ENCODE results near the gene HIVEP2. TPM values are rescaled to one million over a fixed set of nuclear protein-coding genes. Genes with fewer than 3 reads are reported as not detected.
A peak's percentile ranks its signal among the peaks of the same experiment; 100 is the strongest.

The HIVEP2 gene
- polyA plus RNA-seq, 3 donors from 2014 or later = 0.13 to 4.6 (median 1.5) TPM

DNA sequence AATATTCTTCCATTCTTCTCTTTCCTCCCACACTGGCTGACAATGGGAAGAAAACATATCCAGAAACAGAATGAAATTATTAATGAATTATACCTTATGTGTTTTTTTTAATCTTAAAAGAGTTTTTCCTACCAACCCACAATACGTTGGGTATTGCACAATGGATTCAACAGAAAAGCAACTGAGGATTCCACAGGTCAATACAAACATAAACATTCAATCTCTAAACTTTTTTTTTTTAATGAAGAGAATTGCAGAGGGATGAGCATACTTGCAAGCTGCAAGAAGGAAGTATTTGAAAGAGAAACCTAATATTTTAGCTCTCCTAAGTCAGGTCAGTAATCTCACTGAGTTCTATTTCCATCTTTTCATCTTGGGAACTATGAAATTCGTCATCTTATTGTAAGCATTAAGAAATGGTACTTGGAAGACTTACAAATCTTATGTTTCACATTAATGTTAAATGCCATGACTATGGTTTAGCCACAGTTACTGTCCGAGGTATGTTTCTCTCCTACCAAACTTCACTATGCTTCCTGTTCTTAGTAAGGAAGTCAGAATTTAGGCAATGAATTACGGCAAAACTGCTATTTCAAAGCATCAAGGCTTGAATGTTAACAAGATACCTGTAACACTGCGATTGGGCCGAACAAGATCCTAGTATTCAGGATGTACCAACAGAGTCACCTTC is 100.8 kb downstream of the HIVEP2 start:
- no peaks in the 10 kb centered on the region for H3K27me3 Mint-ChIP-seq (ENCODE audit: low read depth in 3 of 3)
- no peaks in the 10 kb centered on the region for H3K9me3 Mint-ChIP-seq
- H3K4me1 Mint-ChIP-seq = peaks cover 50 to 61% of the 10 kb centered on the region in 2 donors
- no peaks in the 10 kb centered on the region for H3K36me3 Mint-ChIP-seq
- H3K4me3 Mint-ChIP-seq = peak overlapping the region; percentile 57 to 95 (median 85)
- peak overlapping the region; percentile 3 to 92 (median 77) for H3K27ac Mint-ChIP-seq
- DNase-seq = no peak

DNA sequence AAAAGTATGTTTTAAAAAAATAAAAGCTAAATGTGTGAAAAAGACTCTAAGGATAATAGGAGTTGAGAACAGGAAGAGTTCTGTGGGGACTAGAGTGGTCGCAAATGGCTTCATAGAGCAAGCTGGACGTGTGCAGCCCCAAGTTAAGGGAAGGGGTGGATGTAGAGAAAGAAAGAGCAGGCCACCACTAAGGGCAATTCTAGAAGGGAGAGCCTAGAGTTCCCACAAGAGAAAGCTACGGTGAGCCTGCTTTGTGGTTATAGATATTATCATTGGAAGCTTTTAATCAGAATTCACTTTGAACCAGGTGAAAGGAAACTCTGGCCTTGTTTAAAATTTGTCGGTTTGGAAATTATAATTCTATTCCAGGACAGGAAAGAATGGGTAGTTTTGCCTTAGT is 101.6 kb downstream of the HIVEP2 start:
- DNase-seq = no peak
- Mint-ChIP-seq H3K9me3 (no peaks in the 10 kb centered on the region), H3K27me3 (ENCODE audit: low read depth in 3 of 3) (no peaks in the 10 kb centered on the region), H3K36me3 (no peaks in the 10 kb centered on the region), H3K4me3 (peak overlapping the region; percentile 82 to 95 (median 83)), H3K4me1 (peaks cover 50 to 56% of the 10 kb centered on the region in 2 donors), H3K27ac (peak overlapping the region; percentile 83 to 97 (median 90))

DNA sequence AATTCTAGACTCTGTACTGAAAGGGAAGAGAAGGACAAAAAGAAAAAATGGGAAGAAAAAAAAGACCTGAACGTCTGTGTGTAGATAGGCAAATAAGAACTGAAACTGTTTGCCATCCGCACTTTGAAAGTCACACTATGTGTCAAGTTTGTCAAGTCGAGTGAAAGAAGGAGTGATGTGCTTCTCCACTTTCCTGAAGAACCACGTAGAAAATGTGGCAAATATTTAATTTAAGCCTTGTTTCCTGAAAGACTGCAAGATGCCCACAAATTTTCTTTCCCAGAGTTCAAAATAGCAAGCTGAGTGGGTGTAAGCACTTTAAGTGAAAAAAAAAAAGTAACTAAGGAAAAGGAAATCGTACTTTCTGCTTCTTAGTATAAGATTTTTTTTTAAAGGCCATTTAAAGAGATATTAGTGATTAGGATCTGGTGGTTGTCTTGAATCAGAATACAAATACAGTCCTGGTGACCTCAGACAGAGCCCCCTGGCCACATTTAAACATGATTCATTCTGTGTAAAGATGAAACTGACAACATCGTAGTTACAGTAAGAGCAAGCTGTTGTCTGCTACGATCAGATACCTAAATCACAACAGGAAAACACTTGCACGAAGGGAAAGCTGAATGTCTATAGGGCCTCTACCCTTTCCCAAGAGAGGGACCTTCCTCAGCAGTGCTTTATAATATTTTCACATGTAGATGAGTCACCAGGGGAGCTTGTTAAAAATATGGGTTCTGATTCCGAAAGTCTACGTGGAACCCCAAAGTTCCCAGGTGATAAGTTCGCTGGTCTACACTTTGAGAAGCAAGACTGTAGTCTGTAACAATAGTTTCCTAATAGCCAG is 102.3 kb downstream of the HIVEP2 start:
- Mint-ChIP-seq H3K36me3 (no peaks in the 10 kb centered on the region), H3K27ac (peak overlapping the region; percentile 83 to 97 (median 90)), H3K27me3 (ENCODE audit: low read depth in 3 of 3) (no peaks in the 10 kb centered on the region), H3K4me3 (peak overlapping the region; percentile 82 to 95 (median 83)), H3K4me1 (peaks cover 50 to 59% of the 10 kb centered on the region in 2 donors), H3K9me3 (no peaks in the 10 kb centered on the region)
- peak in 1 of 3 donors; percentile 28 for DNase-seq

DNA sequence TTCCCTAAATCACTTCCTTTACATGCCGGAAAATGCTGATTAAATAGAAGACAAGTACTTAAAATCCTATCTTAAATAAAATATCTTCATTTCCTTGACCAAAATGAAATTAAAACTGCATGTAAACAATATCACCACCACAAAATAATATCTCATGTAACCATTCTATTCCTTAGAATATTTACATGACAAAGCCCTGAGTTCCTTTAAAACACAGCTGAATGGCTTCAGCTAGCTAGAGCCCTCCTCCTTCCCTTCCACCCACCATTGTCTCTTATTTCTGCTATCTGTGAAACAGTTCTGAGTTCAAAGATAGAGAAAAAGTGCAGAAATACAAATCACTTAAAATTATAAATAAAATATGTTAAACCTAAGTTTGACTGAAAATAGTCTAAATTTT is 103.1 kb downstream of the HIVEP2 start:
- peak overlapping the region; percentile 82 to 95 (median 83) for H3K4me3 Mint-ChIP-seq
- peak overlapping the region; percentile 83 to 97 (median 90) for H3K27ac Mint-ChIP-seq
- H3K4me1 Mint-ChIP-seq = peaks cover 50 to 61% of the 10 kb centered on the region in 2 donors
- no peak for DNase-seq
- no peaks in the 10 kb centered on the region for H3K36me3 Mint-ChIP-seq
- H3K27me3 Mint-ChIP-seq (ENCODE audit: low read depth in 3 of 3) = no peaks in the 10 kb centered on the region
- H3K9me3 Mint-ChIP-seq = no peaks in the 10 kb centered on the region

- Mint-ChIP-seq H3K4me3 (no peak overlapping the region), H3K27ac (peak overlapping the region in 1 of 6 donors; percentile 46), H3K9me3 (no peaks in the 10 kb centered on the region), H3K36me3 (peaks cover 0 to 8% (median 5%) of the 10 kb centered on the region in 3 donors), H3K4me1 (peaks cover 31 to 39% of the 10 kb centered on the region in 2 donors), H3K27me3 (ENCODE audit: low read depth in 3 of 3) (no peaks in the 10 kb centered on the region)
- no peak for DNase-seq
These were observed 105.3 kb downstream of the HIVEP2 start for GRCh38 chr6:142839686-142840040.

GRCh38 chr6:142838821-142839685 is 105.9 kb downstream of the HIVEP2 start:
- DNase-seq = no peak
- Mint-ChIP-seq H3K36me3 (peaks cover 0 to 8% (median 5%) of the 10 kb centered on the region in 3 donors), H3K9me3 (no peaks in the 10 kb centered on the region), H3K4me3 (no peak overlapping the region), H3K27ac (no peak overlapping the region), H3K4me1 (peaks cover 25 to 32% of the 10 kb centered on the region in 2 donors), H3K27me3 (ENCODE audit: low read depth in 3 of 3) (no peaks in the 10 kb centered on the region)

- no peak for DNase-seq
- Mint-ChIP-seq H3K27me3 (ENCODE audit: low read depth in 3 of 3) (no peaks in the 10 kb centered on the region), H3K9me3 (no peaks in the 10 kb centered on the region), H3K4me1 (peaks cover 2 to 6% of the 10 kb centered on the region in 2 donors), H3K27ac (no peak overlapping the region), H3K36me3 (peaks cover 0 to 9% (median 8%) of the 10 kb centered on the region in 3 donors), H3K4me3 (no peak overlapping the region)
These were observed 109.0 kb downstream of the HIVEP2 start for GRCh38 chr6:142835787-142836535.

- no peaks in the 10 kb centered on the region for H3K27me3 Mint-ChIP-seq (ENCODE audit: low read depth in 3 of 3)
- peaks cover 1 to 6% of the 10 kb centered on the region in 2 donors for H3K4me1 Mint-ChIP-seq
- H3K27ac Mint-ChIP-seq = no peak overlapping the region
- no peak overlapping the region for H3K4me3 Mint-ChIP-seq
- peaks cover 0 to 12% (median 8%) of the 10 kb centered on the region in 3 donors for H3K36me3 Mint-ChIP-seq
- DNase-seq = no peak
- H3K9me3 Mint-ChIP-seq = no peaks in the 10 kb centered on the region
These were observed 110.1 kb downstream of the HIVEP2 start for GRCh38 chr6:142834853-142835252.

DNA sequence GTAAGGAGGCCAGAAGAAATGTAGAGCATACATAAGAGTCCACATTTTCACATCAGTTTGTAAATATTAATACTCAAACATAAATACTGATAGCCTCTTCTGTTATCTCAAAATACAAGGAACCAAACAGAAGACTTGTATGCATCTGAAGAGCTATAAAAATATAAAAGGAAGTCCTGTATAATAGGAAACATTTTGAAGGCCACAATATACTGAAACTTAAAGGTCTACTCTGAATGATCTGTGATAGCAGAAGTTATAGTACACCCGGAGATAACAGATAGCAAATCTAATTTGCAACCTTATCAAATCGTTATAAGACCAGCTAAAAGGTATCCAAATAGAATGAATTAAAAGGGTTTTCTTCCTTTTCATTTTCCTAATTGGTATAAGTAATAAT is 111.2 kb downstream of the HIVEP2 start:
- Mint-ChIP-seq H3K36me3 (peaks cover 0 to 15% (median 12%) of the 10 kb centered on the region in 3 donors), H3K4me1 (peaks cover 0 to 6% of the 10 kb centered on the region in 2 donors)

GRCh38 chr6:142833054-142833453 is 111.9 kb downstream of the HIVEP2 start:
- no peaks in the 10 kb centered on the region for H3K27me3 Mint-ChIP-seq (ENCODE audit: low read depth in 3 of 3)
- no peak overlapping the region for H3K4me3 Mint-ChIP-seq
- peaks cover 0 to 16% (median 12%) of the 10 kb centered on the region in 3 donors for H3K36me3 Mint-ChIP-seq
- DNase-seq = no peak
- no peaks in the 10 kb centered on the region for H3K9me3 Mint-ChIP-seq
- H3K27ac Mint-ChIP-seq = no peak overlapping the region
- peaks cover 0 to 6% of the 10 kb centered on the region in 2 donors for H3K4me1 Mint-ChIP-seq

More for the DNA sequence above, 111.2 kb downstream of the HIVEP2 start:
- Mint-ChIP-seq H3K27ac (no peak overlapping the region), H3K27me3 (ENCODE audit: low read depth in 3 of 3) (no peaks in the 10 kb centered on the region), H3K9me3 (no peaks in the 10 kb centered on the region), H3K4me3 (no peak overlapping the region)
- DNase-seq = no peak

GRCh38 chr6:142830807-142831206 is 114.2 kb downstream of the HIVEP2 start:
- Mint-ChIP-seq H3K4me3 (no peak overlapping the region), H3K27me3 (ENCODE audit: low read depth in 3 of 3) (no peaks in the 10 kb centered on the region), H3K27ac (no peak overlapping the region), H3K4me1 (no peaks in the 10 kb centered on the region), H3K9me3 (no peaks in the 10 kb centered on the region), H3K36me3 (peaks cover 0 to 16% (median 12%) of the 10 kb centered on the region in 3 donors)
- DNase-seq = no peak

DNA sequence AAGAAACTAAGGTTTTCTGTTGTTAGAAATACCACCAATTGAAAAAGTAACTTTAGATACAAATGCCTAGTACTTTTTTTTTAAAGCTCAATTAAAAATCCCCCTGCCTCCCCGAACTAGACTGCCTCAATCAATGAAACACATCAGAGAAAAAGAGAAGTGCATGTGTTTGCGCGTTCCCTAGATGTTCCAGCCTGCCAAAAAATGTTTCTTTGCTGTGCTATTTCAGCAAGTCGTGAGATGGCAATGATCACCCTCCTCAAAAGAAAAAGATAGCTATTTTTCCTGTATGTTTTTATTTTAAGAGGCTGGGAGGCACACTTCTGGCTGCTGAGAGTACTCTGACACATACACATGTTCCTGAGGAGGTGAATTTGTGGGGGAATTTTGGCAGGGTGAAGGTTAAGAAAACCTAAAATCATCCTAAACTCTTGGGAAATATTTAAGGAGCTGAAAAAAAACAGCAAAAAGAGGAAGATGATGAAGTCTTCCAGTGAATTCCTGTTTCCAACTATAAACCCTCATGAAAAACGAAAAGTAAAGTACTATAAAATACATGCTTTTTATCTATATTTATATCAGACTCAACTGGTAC is 114.8 kb downstream of the HIVEP2 start:
- Mint-ChIP-seq H3K27ac (peak overlapping the region in 1 of 6 donors; percentile 1), H3K4me3 (no peak overlapping the region), H3K9me3 (no peaks in the 10 kb centered on the region), H3K4me1 (no peaks in the 10 kb centered on the region), H3K36me3 (peaks cover 0 to 11% (median 11%) of the 10 kb centered on the region in 3 donors), H3K27me3 (ENCODE audit: low read depth in 3 of 3) (no peaks in the 10 kb centered on the region)
- DNase-seq = no peak

- Mint-ChIP-seq H3K27ac (no peak overlapping the region), H3K4me3 (no peak overlapping the region), H3K27me3 (ENCODE audit: low read depth in 3 of 3) (no peaks in the 10 kb centered on the region), H3K4me1 (no peaks in the 10 kb centered on the region), H3K9me3 (no peaks in the 10 kb centered on the region), H3K36me3 (peaks cover 0 to 8% (median 7%) of the 10 kb centered on the region in 3 donors)
- no peak for DNase-seq
These were observed 115.4 kb downstream of the HIVEP2 start for GRCh38 chr6:142829556-142829955.
